Tongue (tissue), 2 donors: ENCODE data around the gene DUOXA2. TPM values are rescaled to one million over a fixed set of nuclear protein-coding genes. Genes with fewer than 3 reads are reported as not detected.
"Not testable (repeated sequence)": the region's sequence is repeated elsewhere in the genome, so short reads cannot be mapped to it uniquely, and the experiment has no call there.

Source experiments
- DNase-seq: peaks from one replicate; pipeline ENCODE4 v3.0.0-alpha.2; 2015
- total RNA-seq: library from RNA; depleted of rRNA; stranded (reverse); fragments of >200 nt; gene quantifications from one replicate; pipeline ENCODE4 v1.2.3, GENCODE V29; 2014

Gene DUOXA2
- total RNA-seq = 1.2 TPM

- DNase-seq = no peak
Observed at GRCh38 chr15:45114076-45114750, at the start of gene DUOXA2, which contains the start of gene DUOX2. Gene DUOXA2, plus strand, starts transcription at chr15:45114326. Its CDS starts 280 bp downstream, at chr15:45114606. Gene DUOX2, minus strand, starts transcription at chr15:45114172. Its CDS starts 761 bp downstream, at chr15:45113411.

DNA sequence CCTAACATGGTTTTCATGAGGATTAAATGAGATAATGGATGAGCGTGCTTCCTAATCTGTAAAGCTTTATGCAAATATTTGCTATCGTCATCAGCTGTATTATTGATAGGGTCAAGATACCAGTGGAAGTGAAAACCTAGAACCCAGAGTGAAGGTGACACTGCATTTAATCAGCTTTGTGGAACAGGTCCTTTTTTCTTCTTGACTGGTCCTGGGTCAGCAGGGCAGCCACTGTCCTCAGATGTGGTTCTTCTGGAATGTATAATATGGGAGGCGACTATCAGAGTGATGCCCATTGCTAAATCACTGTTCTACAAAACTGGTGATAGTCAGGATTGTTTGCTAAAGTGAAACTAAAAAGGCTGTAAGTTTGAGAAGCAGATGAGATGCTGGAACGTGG is 49.7 kb upstream of the DUOXA2 start:
- DNase-seq = peak; percentile 44

DNA sequence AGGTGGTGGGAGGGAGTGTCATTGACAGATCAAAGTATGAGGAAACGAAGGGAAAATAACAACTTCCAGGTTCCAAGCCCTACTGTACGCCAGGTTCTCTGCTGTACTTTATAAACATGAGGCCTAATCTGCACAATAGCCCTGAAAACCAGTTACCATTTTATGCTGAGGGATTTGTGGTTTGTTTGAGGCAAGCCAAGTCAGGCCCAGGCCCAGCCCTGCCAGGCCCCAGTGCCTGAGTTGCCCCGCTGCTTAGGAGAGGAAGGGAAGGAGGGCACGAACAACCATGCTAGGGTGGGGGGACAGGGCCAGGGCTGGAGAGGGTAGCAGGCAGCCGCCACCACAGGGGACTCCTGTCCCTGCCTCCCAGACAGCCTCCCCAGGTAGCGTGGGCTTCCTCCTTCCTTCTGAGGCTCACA is 44.2 kb upstream of the DUOXA2 start:
- not testable (repeated sequence) for DNase-seq

DNA sequence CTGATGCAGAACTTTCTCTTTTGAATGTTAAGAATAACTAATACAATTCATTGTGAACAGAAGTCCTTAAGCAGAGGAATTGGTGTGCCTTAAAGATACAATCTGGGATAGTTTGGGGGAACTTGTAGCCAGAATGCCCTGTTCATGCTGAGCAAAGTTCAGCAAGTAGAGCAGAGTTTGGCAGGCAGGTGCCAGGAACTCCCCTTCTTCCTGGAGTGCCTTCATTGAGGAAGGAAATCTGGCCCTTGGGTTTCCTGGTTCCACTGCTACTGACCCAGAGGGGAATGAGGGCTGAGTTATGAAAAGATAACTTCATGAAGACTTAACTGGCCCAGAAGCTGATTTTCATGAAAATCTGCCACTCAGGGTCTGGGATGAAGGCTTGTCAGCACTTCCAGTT is 40.5 kb upstream of the DUOXA2 start:
- not testable (repeated sequence) for DNase-seq

DNA sequence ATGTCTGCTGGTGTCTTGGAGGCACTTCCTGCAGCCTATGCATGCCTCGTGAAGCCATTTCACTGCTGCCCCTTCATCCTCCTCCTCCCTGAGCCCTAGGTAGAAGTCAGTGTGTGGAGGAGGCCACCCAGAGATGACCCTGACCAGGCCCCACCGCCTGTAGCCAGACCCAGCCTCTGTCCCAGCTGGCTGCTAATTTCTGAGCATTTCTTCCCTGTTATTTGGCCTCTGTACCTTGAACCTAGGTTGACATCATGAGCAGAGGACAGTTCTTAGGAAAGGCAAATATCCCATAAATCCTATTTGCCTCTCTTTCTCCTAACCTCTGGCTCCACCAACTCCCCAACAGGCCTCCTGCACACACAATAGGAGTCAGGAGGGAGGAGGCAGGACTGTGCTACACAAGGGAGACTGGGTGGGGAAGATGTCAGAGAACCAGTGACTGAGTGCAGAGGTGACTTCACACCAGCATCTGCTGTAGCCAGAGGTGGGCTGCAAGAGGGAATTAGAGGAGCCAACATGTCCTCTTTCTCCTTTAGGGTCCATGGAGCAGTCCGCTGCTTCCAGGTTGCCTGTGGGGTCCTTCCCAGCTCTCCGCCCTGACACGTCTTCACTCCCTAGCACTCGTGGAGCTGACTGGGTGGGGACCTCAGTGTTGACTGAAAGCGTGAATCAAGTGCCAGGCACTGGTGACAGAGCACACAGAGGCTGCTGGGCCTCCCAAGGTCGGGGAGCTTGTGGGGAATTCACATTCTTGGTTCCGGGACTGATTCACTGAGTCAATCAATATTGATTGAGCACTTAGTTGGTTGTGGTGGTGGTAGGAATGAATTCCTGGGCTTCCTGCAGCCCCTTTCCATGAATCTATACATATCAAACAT is 38.4 kb upstream of the DUOXA2 start:
- not testable (repeated sequence) for DNase-seq

- DNase-seq = not testable (repeated sequence)
Observed at GRCh38 chr15:45077391-45077790, 36.7 kb upstream of the DUOXA2 start.

GRCh38 chr15:45079201-45079600 is 34.9 kb upstream of the DUOXA2 start:
- DNase-seq = peak; percentile 4

- not testable (repeated sequence) for DNase-seq
Observed at GRCh38 chr15:45079628-45080246, 34.4 kb upstream of the DUOXA2 start.

- DNase-seq = not testable (repeated sequence)
Observed at GRCh38 chr15:45080593-45080992, 33.5 kb upstream of the DUOXA2 start.

DNA sequence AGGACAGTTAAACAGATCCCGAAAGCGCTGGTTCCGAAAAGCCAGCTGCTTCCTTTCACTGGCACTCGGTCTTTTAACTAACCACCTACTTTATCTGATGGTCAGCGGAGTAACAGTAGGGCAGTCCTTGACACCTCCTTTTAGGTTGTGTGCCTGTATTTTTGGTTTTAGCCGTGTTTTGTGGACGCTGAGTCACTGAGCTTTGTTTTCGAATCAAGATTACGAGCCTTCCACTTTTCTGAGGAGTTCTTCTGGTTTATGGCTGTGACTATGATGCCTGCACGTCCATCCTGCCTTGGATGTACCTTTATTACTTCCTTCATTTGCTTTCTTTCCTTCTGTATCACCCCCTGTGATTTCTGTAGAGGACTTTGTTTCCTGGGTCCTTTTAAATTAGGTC is 31.7 kb upstream of the DUOXA2 start:
- not testable (repeated sequence) for DNase-seq

DNA sequence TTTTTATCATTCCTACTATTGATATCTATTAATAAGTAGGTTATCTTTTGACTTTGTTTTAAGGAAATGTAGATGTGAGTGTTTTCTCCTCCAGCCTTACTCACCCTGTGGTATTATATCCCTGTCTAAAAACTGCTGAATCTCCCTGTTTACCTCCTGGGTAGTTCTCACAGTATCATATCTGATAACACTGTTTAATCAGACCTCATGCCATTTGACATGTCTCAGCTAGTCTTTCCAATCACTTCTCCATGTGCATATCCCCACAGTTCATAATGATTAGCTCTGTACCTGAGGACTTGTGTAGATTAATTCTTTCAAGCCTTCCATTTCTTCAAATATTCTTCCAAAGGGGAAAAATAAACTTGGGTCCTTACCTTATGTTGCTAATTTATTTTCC is 30.9 kb upstream of the DUOXA2 start:
- DNase-seq = no peak

DNA sequence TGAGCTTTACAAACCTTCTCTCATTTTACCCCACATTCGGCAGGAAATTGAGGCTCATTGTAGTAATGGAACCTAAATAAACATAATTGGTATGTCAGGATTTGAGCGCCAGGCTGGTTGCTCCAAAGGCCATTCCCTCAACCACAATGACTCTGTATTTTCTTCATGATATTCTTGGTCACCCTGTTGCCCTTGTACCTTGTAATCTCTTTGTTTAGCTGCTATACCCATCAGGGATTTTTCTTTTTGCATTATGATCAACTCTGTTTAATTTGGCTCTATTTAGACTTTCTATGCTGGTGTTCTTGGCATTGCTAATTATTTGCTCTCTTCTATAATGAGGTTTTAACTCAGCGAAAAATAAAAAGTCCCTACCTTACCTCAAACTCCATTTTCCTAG is 30.0 kb upstream of the DUOXA2 start:
- DNase-seq = no peak

DNA sequence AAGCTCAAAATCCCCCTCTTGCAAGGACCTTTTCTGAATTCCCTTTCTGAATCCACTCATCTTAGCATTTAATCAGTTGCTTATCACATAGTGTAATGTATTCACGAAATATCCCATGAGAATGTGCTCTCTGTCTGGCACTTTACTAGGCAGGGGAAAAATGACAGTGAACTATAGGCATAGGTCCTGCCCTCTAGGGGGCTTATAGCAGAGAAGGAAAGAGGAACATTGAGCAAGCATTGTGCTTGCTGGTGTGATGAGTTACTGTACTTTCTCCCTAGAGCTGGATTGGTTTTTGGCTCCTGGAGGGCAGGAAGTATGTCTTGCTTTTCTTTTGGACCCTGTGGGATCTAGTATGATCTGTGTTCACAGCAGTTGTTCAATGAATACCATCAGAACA is 26.6 kb upstream of the DUOXA2 start:
- no peak for DNase-seq

- DNase-seq = no peak
Observed at GRCh38 chr15:45088801-45089711, 25.1 kb upstream of the DUOXA2 start.

GRCh38 chr15:45089712-45090373 is 24.3 kb upstream of the DUOXA2 start:
- DNase-seq = no peak

DNA sequence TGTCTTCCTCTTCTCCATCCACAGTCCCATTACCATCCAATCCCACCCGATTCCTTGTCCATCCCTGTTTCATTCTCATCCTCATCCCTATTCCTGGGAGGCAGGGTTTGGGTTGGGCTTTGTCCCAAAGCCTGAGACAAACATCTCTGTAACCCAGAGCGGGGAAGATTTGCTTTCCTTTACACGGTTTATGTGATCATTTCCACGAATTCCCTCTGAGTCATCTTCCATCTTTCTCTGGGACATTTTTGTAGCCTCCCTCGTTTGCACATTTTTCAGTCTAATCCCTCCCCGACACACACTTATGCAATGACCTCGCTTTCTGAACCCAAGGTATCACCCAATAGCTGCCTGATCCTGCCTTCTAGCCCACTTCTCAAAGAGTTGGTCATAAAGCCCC is 23.0 kb upstream of the DUOXA2 start:
- DNase-seq = no peak

DNA sequence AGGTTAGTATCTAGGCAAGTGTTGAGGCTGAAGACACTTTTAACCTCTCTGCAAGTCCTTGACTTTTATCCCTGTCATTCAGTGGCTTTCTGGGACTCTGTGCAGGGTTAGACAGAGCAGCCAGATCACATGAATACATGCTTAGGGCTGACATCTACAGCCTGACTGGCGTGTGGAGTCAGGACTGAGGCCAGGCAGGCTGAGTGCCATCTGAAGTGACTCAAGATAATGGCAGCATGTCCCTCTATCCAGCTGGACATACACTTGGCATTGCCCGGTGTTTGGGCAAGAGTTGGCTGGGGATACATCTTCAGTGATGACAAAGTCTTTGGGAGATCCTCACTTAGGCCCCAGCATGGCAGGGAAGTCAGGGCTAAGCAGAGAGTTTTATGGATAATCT is 22.6 kb upstream of the DUOXA2 start:
- DNase-seq = no peak

DNA sequence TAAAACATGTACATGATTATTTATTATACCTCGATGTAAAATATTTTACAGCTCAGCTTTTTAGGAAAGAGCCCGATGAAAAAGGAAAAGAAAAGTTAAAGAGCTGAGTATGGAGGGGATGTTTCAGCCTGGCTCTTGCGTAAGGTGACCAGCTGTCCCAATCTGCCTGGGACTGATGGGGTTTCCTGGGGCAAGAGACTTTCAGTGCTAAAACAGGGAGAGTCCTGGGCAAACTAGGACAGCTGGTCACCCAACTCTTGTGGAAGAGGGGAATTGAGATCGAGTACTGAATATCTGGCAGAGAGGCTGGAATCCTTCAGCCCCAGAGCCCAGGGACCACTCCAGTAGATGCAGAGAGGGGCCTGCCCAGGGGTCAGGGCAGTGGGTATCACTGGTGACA is 21.1 kb upstream of the DUOXA2 start:
- no peak for DNase-seq

DNA sequence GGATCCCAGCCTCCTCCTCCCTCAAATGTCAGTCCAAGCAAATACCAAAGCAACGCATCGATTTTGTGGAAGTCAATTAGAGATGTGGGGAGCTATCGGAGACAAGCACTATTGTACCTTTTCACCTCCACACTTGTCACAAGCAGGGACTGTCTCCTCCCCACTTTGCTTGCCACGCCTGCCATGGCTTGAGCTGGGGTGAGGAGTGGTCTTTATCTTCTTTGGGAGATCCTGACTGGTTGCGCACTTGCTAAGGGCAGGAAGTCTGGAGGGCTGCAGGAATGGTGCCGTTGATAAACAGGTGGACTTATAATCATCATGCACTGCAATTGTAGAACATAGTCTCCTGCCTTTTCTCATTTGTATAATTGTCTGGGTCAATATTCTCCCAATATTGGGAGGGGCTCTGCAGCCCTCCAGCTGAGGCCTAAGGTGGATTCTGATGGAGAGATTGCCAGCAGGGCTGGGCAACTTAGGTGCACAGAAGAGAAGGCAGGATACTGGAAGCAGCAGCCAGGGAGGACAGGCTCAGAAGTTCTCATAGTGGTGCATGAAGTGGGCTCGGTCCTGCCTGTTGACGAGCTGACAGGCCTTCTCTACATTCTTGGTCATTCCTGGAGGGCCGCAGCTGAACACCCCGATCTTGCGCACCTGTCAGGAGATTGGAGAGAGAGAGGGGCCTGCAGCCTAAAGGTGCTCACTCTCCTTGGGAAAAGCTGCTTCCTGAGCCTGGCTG is 20.3 kb upstream of the DUOXA2 start:
- DNase-seq = no peak

DNA sequence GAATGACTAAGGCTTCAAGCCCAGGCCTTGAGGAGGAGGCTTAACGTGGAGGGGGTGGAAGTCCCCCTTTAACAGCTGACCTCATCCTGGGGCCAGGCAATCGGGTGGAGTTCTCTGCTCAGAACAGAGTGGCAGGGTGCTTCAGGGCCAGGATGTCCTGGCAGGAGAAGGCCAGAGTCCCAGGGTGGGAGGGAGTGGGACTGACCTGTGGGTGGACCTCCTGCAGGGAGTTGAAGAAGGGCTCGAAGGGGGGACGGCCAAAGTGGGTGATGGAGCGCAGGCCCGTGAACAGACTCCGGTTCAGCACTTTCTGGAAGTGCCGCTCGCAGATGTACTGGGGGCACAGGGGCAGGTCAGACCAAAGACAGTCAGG is 19.8 kb upstream of the DUOXA2 start:
- DNase-seq = no peak

- DNase-seq = no peak
Observed at GRCh38 chr15:45095661-45096060, 18.5 kb upstream of the DUOXA2 start.
